ENCODE data around the gene KSR2.

KSR2 gene

GRCh38 chr12:117790198-117790597, 178.6 kb downstream of the KSR2 start:
- in situ Hi-C loops (cut with HindIII; ENCODE audit: low sequenced_read_pairs): no loop called here
- DNase-seq (ENCODE audit: low read depth, low spot score): no peak
- no peak for TF ChIP-seq CTCF (IDR thresholded peaks at IDR 0.05; ENCODE audit: low read depth, low read length)
- no peak overlapping the region for H3K4me3 ChIP-seq (ENCODE audit: low read depth, low read length)

GRCh38 chr12:117789195-117789912, 179.4 kb downstream of the KSR2 start:
- in situ Hi-C loops (cut with HindIII; ENCODE audit: low sequenced_read_pairs): no loop called here
- no peak for TF ChIP-seq CTCF (IDR thresholded peaks at IDR 0.05; ENCODE audit: low read depth, low read length)
- no peak for DNase-seq (ENCODE audit: low read depth, low spot score)

GRCh38 chr12:117778656-117779055, 190.1 kb downstream of the KSR2 start:
- in situ Hi-C loops (cut with HindIII; ENCODE audit: low sequenced_read_pairs): no loop called here
- no peak for DNase-seq (ENCODE audit: low read depth, low spot score)
- H3K4me3 ChIP-seq (ENCODE audit: low read depth, low read length): no peak overlapping the region
- no peak for TF ChIP-seq CTCF (IDR thresholded peaks at IDR 0.05; ENCODE audit: low read depth, low read length)

More at GRCh38 chr12:117789195-117789912, 179.4 kb downstream of the KSR2 start:
- no peak overlapping the region for H3K4me3 ChIP-seq (ENCODE audit: low read depth, low read length)

GRCh38 chr12:117774941-117775775, 193.6 kb downstream of the KSR2 start:
- no peak overlapping the region for H3K4me3 ChIP-seq (ENCODE audit: low read depth, low read length)
- no peak for TF ChIP-seq CTCF (IDR thresholded peaks at IDR 0.05; ENCODE audit: low read depth, low read length)
- in situ Hi-C loops (cut with HindIII; ENCODE audit: low sequenced_read_pairs): no loop called here
- peak; percentile 22 for DNase-seq (ENCODE audit: low read depth, low spot score)

- H3K4me3 ChIP-seq (ENCODE audit: low read depth, low read length): no peak overlapping the region
- no peak for TF ChIP-seq CTCF (IDR thresholded peaks at IDR 0.05; ENCODE audit: low read depth, low read length)
- DNase-seq (ENCODE audit: low read depth, low spot score): no peak
- in situ Hi-C loops (cut with HindIII; ENCODE audit: low sequenced_read_pairs): no loop called here
These were observed 199.9 kb downstream of the KSR2 start for GRCh38 chr12:117768860-117769259.

GRCh38 chr12:117766008-117766407, 202.8 kb downstream of the KSR2 start:
- TF ChIP-seq CTCF (IDR thresholded peaks at IDR 0.05; ENCODE audit: low read depth, low read length): no peak
- DNase-seq (ENCODE audit: low read depth, low spot score): no peak
- H3K4me3 ChIP-seq (ENCODE audit: low read depth, low read length): no peak overlapping the region
- in situ Hi-C loops (cut with HindIII; ENCODE audit: low sequenced_read_pairs): no loop called here

Data from astrocyte of the spinal cord (primary cell).